DMS53 treated with DMSO at 0.1 percent for 48 hours (cell line): ENCODE results near the gene TMEM115.

Experiments used
- DNase-seq: peaks from one replicate; lab custom pipeline; 2025; ENCODE audit not compliant: unreplicated experiment; lab: John Stamatoyannopoulos, UW

Gene TMEM115

GRCh38 chr3:50353245-50354004, 5.9 kb downstream of the TMEM115 start:
- no peak for DNase-seq

- no peak for DNase-seq
Observed at GRCh38 chr3:50352781-50353180, 6.5 kb downstream of the TMEM115 start.

- no peak for DNase-seq
Observed at GRCh38 chr3:50351323-50351697, 8.0 kb downstream of the TMEM115 start.

GRCh38 chr3:50350527-50351322, 8.6 kb downstream of the TMEM115 start, which contains the start of the genes CYB561D2 and NPRL2:
CYB561D2 (plus strand) TSS chr3:50350862; CDS start chr3:50351434, 572 bp downstream.
NPRL2 (minus strand) TSS chr3:50350775; CDS start chr3:50350652, 123 bp downstream.
- DNase-seq = peak; percentile 51

GRCh38 chr3:50350213-50350526, 9.2 kb downstream of the TMEM115 start:
- no peak for DNase-seq

GRCh38 chr3:50347187-50347813, 12.0 kb downstream of the TMEM115 start:
- peak; percentile 44 for DNase-seq

- no peak for DNase-seq
Observed at GRCh38 chr3:50345586-50346234, 13.6 kb downstream of the TMEM115 start, which contains the start of gene ZMYND10. ZMYND10 (minus strand) TSS chr3:50345732; CDS start chr3:50345579, 153 bp downstream.

GRCh38 chr3:50345008-50345407, 14.3 kb downstream of the TMEM115 start:
- DNase-seq = no peak

GRCh38 chr3:50342813-50343633, 16.3 kb downstream of the TMEM115 start:
- DNase-seq = no peak

- DNase-seq = no peak
Observed at GRCh38 chr3:50341996-50342650, 17.2 kb downstream of the TMEM115 start.

- DNase-seq = no peak
Observed at GRCh38 chr3:50341537-50341936, 17.8 kb downstream of the TMEM115 start.

- no peak for DNase-seq
Observed at GRCh38 chr3:50340448-50341329, 18.6 kb downstream of the TMEM115 start, which contains the start of gene RASSF1. RASSF1 (minus strand) TSS chr3:50340836; CDS start chr3:50340805, 31 bp downstream.

GRCh38 chr3:50340147-50340447, 19.2 kb downstream of the TMEM115 start:
- DNase-seq = no peak

GRCh38 chr3:50339485-50340146, 19.7 kb downstream of the TMEM115 start:
- no peak for DNase-seq

GRCh38 chr3:50338965-50339364, 20.4 kb downstream of the TMEM115 start:
- no peak for DNase-seq

- peak; percentile 74 for DNase-seq
Observed at GRCh38 chr3:50337175-50337861, 22.0 kb downstream of the TMEM115 start.

- no peak for DNase-seq
Observed at GRCh38 chr3:50336452-50337174, 22.7 kb downstream of the TMEM115 start.
